ENCODE results near the gene UGGT2.
"Not testable (repeated sequence)": the region's sequence is repeated elsewhere in the genome, so short reads cannot be mapped to it uniquely, and the experiment has no call there.

Gene UGGT2

DNA sequence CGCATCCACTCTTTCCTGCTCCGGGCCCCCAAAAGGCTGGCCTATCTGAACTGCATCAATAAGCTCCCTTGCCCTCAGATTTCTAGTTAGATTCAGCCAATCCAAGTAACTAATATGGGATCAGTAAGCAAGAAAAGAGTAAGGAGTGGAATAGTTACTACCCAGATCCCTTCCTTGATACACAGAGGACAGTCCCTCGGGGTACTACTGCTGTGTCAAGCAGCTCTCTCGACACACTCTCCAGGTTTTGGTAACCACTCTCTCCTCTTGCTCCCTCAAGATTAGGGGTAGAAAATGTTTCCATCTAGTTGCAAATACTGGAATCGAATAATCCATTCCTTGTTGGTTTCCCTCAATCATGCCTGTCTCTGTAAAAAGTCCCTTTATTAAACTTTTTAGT, 65.4 kb downstream of the UGGT2 start:
- H3K27ac ChIP-seq (ENCODE audit: low read depth, low read length), result no peak overlapping the region
- H3F3A ChIP-seq (ENCODE audit: control insufficient read depth, insufficient read depth), result no peaks in the 10 kb centered on the region
- no peaks in the 10 kb centered on the region for H3K9me3 ChIP-seq (ENCODE audit: control insufficient read depth, insufficient read depth, low read length)
- no peak for TF ChIP-seq EZH2phosphoT487 (IDR thresholded peaks at IDR 0.05; ENCODE audit: borderline replicate concordance, low read length)
- TF ChIP-seq, protein P1, sequence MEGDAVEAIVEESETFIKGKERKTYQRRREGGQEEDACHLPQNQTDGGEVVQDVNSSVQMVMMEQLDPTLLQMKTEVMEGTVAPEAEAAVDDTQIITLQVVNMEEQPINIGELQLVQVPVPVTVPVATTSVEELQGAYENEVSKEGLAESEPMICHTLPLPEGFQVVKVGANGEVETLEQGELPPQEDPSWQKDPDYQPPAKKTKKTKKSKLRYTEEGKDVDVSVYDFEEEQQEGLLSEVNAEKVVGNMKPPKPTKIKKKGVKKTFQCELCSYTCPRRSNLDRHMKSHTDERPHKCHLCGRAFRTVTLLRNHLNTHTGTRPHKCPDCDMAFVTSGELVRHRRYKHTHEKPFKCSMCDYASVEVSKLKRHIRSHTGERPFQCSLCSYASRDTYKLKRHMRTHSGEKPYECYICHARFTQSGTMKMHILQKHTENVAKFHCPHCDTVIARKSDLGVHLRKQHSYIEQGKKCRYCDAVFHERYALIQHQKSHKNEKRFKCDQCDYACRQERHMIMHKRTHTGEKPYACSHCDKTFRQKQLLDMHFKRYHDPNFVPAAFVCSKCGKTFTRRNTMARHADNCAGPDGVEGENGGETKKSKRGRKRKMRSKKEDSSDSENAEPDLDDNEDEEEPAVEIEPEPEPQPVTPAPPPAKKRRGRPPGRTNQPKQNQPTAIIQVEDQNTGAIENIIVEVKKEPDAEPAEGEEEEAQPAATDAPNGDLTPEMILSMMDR (IDR thresholded peaks at IDR 0.05; ENCODE audit: low read depth, low read length, poor library complexity, severe bottlenecking), result no peak
- no peaks in the 10 kb centered on the region for H4K20me1 ChIP-seq (ENCODE audit: control insufficient read depth, insufficient read depth, low read depth, low read length)
- H3K4me3 ChIP-seq (ENCODE audit: low read length), result no peak overlapping the region
- no peaks in the 10 kb centered on the region for H3K9me2 ChIP-seq (replicated peaks; ENCODE audit: control insufficient read depth, low read length)
- H3K79me2 ChIP-seq (ENCODE audit: control insufficient read depth, low read length), result no peaks in the 10 kb centered on the region
- H3K4me2 ChIP-seq (ENCODE audit: low read length), result no peak overlapping the region
- H3K27me3 ChIP-seq (ENCODE audit: control insufficient read depth, low read length), result no peaks in the 10 kb centered on the region
- no peaks in the 10 kb centered on the region for H3K36me3 ChIP-seq (ENCODE audit: control insufficient read depth, low read length)
- H3K4me1 ChIP-seq (ENCODE audit: control insufficient read depth, low read length), result no peaks in the 10 kb centered on the region

DNA sequence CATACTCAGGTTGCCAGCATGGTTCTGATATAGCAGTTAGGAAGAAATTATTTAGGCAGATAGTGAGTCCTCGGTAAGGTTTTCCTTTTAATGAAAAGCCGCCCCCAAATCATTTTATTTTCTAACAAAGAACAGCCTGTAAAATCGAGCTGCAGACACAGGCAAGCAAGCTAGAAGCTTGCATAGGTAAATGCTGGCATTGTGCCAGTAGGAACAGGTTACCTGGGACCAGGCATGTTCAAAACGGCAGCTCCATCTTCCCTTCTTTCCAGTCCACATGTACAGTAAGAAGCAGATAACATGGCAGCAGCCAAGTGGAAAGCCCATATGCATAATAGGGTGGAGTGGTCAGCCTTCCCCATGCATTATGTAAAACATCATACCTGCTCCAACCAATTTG, 71.1 kb downstream of the UGGT2 start:
- no peaks in the 10 kb centered on the region for H3K4me1 ChIP-seq (ENCODE audit: control insufficient read depth, low read length)
- no peaks in the 10 kb centered on the region for H3K36me3 ChIP-seq (ENCODE audit: control insufficient read depth, low read length)
- no peak overlapping the region for H3K4me3 ChIP-seq (ENCODE audit: low read length)
- no peak overlapping the region for H3K27ac ChIP-seq (ENCODE audit: low read depth, low read length)
- H3K79me2 ChIP-seq (ENCODE audit: control insufficient read depth, low read length), result no peaks in the 10 kb centered on the region
- no peaks in the 10 kb centered on the region for H3F3A ChIP-seq (ENCODE audit: control insufficient read depth, insufficient read depth)
- H3K27me3 ChIP-seq (ENCODE audit: control insufficient read depth, low read length), result no peaks in the 10 kb centered on the region
- no peak for TF ChIP-seq EZH2phosphoT487 (IDR thresholded peaks at IDR 0.05; ENCODE audit: borderline replicate concordance, low read length)
- TF ChIP-seq, protein P1 (IDR thresholded peaks at IDR 0.05; ENCODE audit: low read depth, low read length, poor library complexity, severe bottlenecking), result no peak
- H4K20me1 ChIP-seq (ENCODE audit: control insufficient read depth, insufficient read depth, low read depth, low read length), result no peaks in the 10 kb centered on the region
- no peak overlapping the region for H3K4me2 ChIP-seq (ENCODE audit: low read length)
- H3K9me3 ChIP-seq (ENCODE audit: control insufficient read depth, insufficient read depth, low read length), result no peaks in the 10 kb centered on the region
- no peaks in the 10 kb centered on the region for H3K9me2 ChIP-seq (replicated peaks; ENCODE audit: control insufficient read depth, low read length)

DNA sequence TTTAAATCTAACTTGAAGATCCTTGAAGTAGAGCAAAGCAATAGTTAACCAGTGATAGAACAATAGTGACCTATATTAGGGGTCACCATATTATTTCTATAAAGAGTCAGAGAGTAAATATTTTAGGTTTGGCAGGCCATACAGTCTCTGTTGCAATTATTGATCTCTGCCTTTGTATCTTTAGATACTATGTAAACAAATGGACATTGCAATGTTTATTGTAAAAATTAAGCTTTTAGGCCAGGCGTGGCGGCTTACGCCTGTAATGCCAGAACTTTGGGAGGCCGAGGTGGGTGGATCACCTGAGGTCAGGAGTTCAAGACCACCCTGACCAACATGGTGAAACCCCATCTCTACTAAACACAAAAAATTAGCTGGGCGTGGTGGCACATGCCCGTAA, 80.5 kb downstream of the UGGT2 start:
- not testable (repeated sequence) for H3K27ac ChIP-seq (ENCODE audit: low read depth, low read length); H3K79me2 ChIP-seq (ENCODE audit: control insufficient read depth, low read length); H3K27me3 ChIP-seq (ENCODE audit: control insufficient read depth, low read length); H3K36me3 ChIP-seq (ENCODE audit: control insufficient read depth, low read length); H3K9me2 ChIP-seq (replicated peaks; ENCODE audit: control insufficient read depth, low read length); H3K4me1 ChIP-seq (ENCODE audit: control insufficient read depth, low read length); H3K9me3 ChIP-seq (ENCODE audit: control insufficient read depth, insufficient read depth, low read length); H3K4me3 ChIP-seq (ENCODE audit: low read length); H3F3A ChIP-seq (ENCODE audit: control insufficient read depth, insufficient read depth); H4K20me1 ChIP-seq (ENCODE audit: control insufficient read depth, insufficient read depth, low read depth, low read length); H3K4me2 ChIP-seq (ENCODE audit: low read length)

DNA sequence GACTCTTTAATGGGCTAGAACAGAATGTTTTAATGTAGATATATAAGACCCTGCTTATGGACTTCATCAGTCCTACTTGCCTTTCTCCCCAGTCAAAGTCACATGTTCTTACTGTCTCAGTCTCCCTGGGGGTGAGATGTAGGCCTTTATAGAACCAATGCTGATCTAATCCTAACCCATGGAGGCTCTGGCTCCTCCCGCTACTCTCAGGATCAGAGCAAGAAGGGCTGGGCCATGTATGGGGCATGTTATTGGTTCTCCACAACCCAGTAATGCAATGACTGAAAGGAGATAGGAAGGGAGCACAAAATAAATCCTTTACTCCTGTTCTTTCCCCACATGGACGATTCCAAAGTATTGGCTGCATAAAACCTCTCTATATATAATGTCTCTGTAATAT, 82.3 kb downstream of the UGGT2 start:
- H3K27me3 ChIP-seq (ENCODE audit: control insufficient read depth, low read length), result no peaks in the 10 kb centered on the region
- H3K79me2 ChIP-seq (ENCODE audit: control insufficient read depth, low read length), result no peaks in the 10 kb centered on the region
- no peaks in the 10 kb centered on the region for H3K9me2 ChIP-seq (replicated peaks; ENCODE audit: control insufficient read depth, low read length)
- no peaks in the 10 kb centered on the region for H4K20me1 ChIP-seq (ENCODE audit: control insufficient read depth, insufficient read depth, low read depth, low read length)
- H3K4me1 ChIP-seq (ENCODE audit: control insufficient read depth, low read length), result peaks cover 4% of the 10 kb centered on the region; the same call in 1 of the 2 replicates
- H3F3A ChIP-seq (ENCODE audit: control insufficient read depth, insufficient read depth), result no peaks in the 10 kb centered on the region
- no peaks in the 10 kb centered on the region for H3K9me3 ChIP-seq (ENCODE audit: control insufficient read depth, insufficient read depth, low read length)
- H3K4me3 ChIP-seq (ENCODE audit: low read length), result no peak overlapping the region
- TF ChIP-seq, protein P1 (IDR thresholded peaks at IDR 0.05; ENCODE audit: low read depth, low read length, poor library complexity, severe bottlenecking), result no peak
- TF ChIP-seq EZH2phosphoT487 (IDR thresholded peaks at IDR 0.05; ENCODE audit: borderline replicate concordance, low read length), result no peak
- H3K4me2 ChIP-seq (ENCODE audit: low read length), result no peak overlapping the region
- H3K27ac ChIP-seq (ENCODE audit: low read depth, low read length), result no peak overlapping the region
- no peaks in the 10 kb centered on the region for H3K36me3 ChIP-seq (ENCODE audit: control insufficient read depth, low read length)

Measured in DOHH2 (cell line).